ENCODE results near the gene ZNF133.

ZNF133 gene

GRCh38 chr20:18364768-18365167, 76.4 kb downstream of the ZNF133 start:
- no peak for DNase-seq

Data from activated naive CD4-positive, alpha-beta T cell treated with Interleukin-2 at 50 U/mL for 16 hours (primary cell).